Colon (tissue), 2 donors: ENCODE results near the gene CATSPER2.
"Not testable (repeated sequence)": the region's sequence is repeated elsewhere in the genome, so short reads cannot be mapped to it uniquely, and the experiment has no call there.

Experiments
- FAIRE-seq: peaks from 2 replicates; lab custom pipeline; 2012; peaks lifted over from hg19 to GRCh38; lab: Jason Lieb, UNC
- donor health status: control.
- donor health status: control.

CATSPER2 gene

GRCh38 chr15:43648649-43649429 is at the start of gene CATSPER2:
Gene CATSPER2 (minus strand): TSS chr15:43648844. CDS start chr15:43648061, 783 bp downstream.
- no peak for FAIRE-seq

DNA sequence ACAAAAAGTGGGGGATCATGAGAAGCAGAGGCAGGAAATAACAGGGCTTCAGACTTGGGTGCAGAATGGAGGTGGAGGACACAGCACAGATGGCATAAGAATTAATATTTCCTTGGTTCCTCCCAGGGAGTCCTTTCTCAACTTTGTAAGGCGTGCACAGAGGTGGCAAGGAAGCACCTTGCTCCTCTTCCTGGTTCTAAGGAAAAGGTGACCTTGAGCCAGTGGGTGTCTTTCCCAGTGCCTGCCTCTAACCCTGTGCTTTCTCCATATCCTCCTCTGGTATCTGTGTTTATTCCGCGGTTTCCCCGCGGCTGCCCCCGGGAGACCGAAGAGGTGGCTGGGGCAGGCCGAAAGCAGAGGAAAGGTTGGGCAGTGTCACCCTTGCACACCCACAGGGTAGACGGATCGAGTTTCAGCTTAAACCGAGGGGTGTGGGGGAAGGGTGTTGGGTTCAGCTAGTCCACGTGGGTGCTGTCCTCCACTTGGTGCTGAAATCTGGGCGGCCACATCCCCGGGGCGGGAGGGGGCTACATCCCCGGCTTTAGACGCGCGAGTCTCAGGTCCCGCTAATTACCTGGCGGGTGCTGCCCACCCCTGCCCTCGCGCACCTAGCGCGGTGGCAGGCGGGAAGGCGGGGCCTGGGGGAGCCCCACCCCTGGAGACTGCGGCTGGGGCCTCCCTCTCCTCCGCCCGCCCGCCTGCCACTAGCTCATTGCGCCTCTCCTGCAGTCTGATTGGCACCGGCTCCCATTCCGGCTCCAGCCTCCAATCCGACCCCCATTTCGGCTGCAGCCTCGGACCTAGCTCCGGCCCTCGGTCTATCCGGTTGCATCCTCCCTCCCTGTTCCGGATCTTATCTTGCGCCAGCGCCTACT is 44.7 kb upstream of the CATSPER2 start, which contains the start of gene CKMT1A:
TSS of gene CKMT1A (plus strand) at position 712 of the 875 bp plus-strand sequence. CDS start 192 bp downstream, outside the sequence.
- not testable (repeated sequence) for FAIRE-seq

GRCh38 chr15:43692679-43693078 is 44.0 kb upstream of the CATSPER2 start:
- not testable (repeated sequence) for FAIRE-seq

- not testable (repeated sequence) for FAIRE-seq
Observed at GRCh38 chr15:43689604-43690301, 41.1 kb upstream of the CATSPER2 start.

DNA sequence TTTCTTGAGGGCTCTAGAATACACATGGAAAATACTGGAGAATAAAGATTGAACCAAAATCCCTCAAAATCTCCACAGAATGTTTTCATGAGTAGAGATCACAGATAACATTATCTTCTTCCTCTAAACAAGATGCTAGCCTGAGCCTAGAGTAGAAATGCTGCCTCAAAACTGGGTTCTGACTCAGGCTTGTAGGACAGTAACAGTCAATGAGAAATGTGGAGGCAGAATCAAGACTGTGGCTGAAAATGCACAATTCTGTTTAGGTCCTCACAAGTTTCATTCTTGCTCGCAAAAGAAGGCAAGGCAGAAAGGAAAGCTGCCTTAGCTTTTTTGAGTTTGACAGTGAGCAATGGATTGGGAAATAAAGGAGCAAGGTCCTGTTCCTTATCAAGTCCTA is 25.5 kb upstream of the CATSPER2 start:
- not testable (repeated sequence) for FAIRE-seq

- not testable (repeated sequence) for FAIRE-seq
Observed at GRCh38 chr15:43666177-43666576, 17.5 kb upstream of the CATSPER2 start.

DNA sequence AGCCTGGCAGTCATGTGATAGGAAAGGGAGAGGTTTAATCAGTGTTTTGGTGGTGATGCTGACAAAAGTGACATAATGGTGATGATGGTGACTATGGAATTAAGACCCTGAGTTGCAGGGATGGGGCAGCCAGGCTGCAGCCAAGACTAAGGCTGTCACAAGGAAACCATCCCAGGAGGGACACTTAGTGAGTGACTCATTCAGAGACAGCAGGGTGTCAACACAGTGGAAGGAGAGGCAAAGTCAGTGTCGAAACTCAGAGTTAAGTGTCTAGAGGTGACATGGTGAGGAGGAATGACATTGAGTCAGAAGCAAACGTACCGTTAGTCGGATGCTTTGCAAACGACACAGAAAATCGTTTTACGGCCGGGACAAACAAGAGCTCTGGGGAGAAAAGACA is 14.7 kb upstream of the CATSPER2 start:
- FAIRE-seq, result not testable (repeated sequence)

DNA sequence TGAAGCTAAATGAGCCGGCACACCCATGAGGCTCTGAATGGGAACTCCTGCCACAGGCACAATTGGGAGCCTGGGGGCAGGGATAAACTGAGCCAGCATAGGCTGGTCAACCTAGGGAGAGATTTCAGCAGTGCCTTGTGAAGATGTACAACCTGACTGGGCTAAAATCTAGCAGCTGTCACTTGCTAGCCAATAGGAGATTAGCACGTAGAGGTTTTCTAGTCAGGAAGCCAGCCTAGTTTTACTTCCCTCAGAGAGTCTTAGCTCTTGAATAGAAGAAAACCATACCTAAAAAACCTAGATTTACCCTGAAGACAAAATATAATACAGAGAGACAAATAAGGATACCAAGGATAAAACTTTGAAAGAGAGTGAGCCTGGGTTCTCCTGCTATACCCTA is 13.6 kb upstream of the CATSPER2 start:
- FAIRE-seq, result not testable (repeated sequence)

DNA sequence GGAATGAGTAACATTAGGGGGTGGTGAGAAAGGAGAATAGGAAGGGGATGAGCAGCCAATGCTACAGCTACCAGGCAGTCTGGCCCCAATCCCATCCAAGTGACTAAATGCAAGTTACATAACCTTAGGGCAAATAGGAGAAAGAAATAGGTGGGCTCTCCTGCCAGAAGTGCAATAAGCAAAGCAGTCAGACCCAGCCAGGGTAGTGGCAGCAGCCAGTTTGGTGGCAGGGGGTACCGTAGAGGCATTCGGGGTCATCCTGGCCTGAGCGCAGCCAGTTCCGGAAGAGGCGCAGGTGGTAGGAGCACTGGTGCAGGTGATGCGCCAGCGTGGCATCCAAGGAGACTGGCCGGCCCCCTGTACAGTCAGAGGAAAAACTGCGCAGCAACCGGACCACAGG is 11.1 kb upstream of the CATSPER2 start:
- FAIRE-seq, result not testable (repeated sequence)

- not testable (repeated sequence) for FAIRE-seq
Observed at GRCh38 chr15:43649430-43649926, 834 bp upstream of the CATSPER2 start.

GRCh38 chr15:43638464-43639204 is 10.0 kb downstream of the CATSPER2 start:
- not testable (repeated sequence) for FAIRE-seq

DNA sequence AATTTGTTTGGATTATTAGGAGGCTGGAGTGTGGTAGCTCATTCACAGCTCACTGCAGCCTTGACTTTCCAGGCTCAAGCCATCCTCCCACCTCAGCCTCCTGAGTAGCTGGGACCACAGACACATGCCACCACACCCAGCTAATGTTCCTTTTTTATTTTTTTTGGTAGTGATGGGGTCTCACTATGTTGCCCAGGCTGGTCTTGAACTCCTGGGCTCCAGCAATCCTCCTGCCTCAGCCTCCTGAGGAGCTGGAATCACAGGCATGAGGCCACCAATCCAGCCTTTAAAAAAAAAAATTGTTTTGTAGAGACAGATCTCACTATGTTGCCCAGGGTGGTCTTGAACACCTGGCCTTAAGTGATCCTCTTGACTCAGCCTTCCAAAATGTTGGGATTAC is 21.7 kb downstream of the CATSPER2 start:
- FAIRE-seq, result not testable (repeated sequence)

GRCh38 chr15:43625106-43625505 is 23.5 kb downstream of the CATSPER2 start:
- FAIRE-seq, result no peak

- FAIRE-seq, result not testable (repeated sequence)
Observed at GRCh38 chr15:43622068-43622799, 26.4 kb downstream of the CATSPER2 start.

GRCh38 chr15:43618700-43619099 is 29.9 kb downstream of the CATSPER2 start, which contains the start of gene STRC:
Gene STRC (minus strand): TSS chr15:43618800. CDS start chr15:43618722, 78 bp downstream.
- FAIRE-seq, result not testable (repeated sequence)

GRCh38 chr15:43617750-43618149 is 30.9 kb downstream of the CATSPER2 start:
- not testable (repeated sequence) for FAIRE-seq

GRCh38 chr15:43602233-43602632 is 46.4 kb downstream of the CATSPER2 start:
- FAIRE-seq, result not testable (repeated sequence)

DNA sequence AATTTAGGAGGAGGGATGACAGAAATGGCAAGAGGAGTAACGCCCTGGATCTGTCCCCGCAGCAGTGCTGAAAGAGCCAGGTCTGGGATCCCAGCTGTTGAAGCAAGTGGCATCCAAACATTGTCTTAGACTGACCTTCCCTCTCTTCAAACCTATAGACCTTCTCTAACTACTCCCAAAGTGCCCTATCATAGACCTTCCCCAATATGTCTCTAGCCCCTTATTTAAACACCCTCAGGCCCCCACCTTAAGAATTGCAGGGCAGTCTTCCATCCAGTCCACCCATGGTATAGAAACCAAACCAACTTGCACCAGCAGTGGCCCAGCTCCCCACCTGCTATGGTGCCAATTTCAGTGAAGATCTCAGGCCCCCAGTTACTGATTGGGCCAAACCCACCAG is 48.4 kb downstream of the CATSPER2 start:
- FAIRE-seq, result not testable (repeated sequence)

DNA sequence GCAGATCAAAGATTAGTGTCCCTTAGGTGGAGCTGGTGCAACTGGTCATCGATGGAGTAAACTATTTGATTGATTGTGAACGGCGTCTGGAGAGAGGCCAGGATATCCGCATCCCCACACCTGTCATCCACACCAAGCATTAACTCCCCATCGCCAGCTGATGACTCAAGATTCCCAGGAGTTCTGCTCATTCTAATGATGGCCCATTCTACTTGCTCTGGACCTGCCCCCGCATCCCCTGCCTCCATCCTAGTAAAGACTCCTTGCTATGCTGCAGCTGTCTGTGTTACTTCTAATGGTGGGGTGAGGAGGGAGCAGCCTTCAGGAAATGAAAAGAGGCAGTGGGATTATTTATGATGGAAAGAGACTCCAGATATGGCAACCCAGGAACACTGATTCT is 49.5 kb downstream of the CATSPER2 start:
- FAIRE-seq, result not testable (repeated sequence)
